ENCODE measurements around the gene COPG1. TPM values are rescaled to one million over a fixed set of nuclear protein-coding genes. Genes with fewer than 3 reads are reported as not detected.
A peak's percentile ranks its signal among the peaks of the same experiment; 100 is the strongest.

COPG1 gene
- total and polyA plus RNA-seq, 8 donors, result 81.4 to 137 (median 104) TPM

DNA sequence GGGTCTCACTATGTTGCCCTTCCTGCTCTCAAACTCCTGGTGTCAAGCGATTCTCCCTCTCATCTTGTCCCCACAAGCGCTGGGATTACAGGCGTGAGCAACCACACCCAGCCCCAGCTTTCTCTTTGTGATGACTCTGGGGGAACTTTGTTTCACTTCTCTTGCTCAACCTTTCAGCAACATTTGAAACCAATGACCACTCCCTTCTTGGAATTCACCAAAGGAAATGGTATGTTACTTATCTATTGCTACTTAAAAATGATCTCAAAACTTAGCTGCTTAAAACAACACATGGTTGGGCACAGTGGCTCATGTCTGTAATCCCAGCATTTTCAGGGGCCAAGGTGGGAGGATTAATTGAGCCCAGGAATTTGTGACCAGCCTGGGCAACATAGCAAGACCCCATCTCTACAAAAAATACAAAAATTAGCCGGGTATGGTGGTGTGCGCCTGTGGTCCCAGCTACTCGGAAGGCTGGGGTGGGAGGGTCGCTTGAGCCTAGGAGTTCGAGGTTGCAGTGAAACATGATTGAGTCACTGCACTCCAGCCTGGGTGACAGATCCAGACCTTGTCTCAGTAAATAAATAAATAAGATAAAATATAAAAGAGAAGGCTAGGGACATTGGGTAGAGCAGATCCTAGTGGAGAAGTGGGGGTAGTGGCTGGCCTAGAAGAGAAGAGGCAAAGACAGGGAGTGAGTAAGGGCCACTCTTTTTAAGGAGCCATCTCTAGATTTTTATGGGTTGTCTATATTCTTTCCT, 10.3 kb upstream of the COPG1 start:
- Histone ChIP-seq H3K36me3 (no peaks in the 10 kb centered on the region), H3K4me1 (no peaks in the 10 kb centered on the region), H3K27me3 (no peaks in the 10 kb centered on the region), H3K4me3 (no peak overlapping the region), H3K9me3 (no peaks in the 10 kb centered on the region), H3K27ac (no peak overlapping the region)
- 79 to 86% methylated on average over 8 of the region's 8 CpGs for WGBS, 2 donors
- DNase-seq, result no peak
- ATAC-seq, result peak in 3 of 4 donors; percentile 34 to 78 (median 52)
- intact Hi-C loops (cut with DNase I), result no loop called here
- TF ChIP-seq, protein P1, sequence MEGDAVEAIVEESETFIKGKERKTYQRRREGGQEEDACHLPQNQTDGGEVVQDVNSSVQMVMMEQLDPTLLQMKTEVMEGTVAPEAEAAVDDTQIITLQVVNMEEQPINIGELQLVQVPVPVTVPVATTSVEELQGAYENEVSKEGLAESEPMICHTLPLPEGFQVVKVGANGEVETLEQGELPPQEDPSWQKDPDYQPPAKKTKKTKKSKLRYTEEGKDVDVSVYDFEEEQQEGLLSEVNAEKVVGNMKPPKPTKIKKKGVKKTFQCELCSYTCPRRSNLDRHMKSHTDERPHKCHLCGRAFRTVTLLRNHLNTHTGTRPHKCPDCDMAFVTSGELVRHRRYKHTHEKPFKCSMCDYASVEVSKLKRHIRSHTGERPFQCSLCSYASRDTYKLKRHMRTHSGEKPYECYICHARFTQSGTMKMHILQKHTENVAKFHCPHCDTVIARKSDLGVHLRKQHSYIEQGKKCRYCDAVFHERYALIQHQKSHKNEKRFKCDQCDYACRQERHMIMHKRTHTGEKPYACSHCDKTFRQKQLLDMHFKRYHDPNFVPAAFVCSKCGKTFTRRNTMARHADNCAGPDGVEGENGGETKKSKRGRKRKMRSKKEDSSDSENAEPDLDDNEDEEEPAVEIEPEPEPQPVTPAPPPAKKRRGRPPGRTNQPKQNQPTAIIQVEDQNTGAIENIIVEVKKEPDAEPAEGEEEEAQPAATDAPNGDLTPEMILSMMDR (IDR thresholded peaks at IDR 0.05), result no peak
- FAIRE-seq, result no peak

DNA sequence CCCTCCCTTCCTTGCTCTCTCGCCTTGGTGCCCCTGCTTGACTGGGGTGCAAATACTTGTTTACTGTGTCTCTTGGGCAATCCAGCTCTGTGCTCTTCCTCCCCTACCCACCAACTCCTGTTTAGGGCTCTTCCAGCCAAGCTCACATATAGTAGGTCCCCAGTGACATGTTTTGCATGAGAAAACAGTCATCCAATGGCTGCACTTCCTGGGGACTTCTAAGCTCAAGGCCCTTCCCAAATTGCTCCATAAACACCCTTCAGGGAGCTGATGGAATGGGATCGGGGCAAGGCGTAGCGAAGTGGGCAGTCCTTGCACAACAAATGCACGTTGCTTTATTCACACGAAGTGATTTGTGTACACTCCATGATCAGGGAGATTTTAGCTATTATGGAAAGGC, 9.4 kb upstream of the COPG1 start:
- TF ChIP-seq, protein P1 (IDR thresholded peaks at IDR 0.05), result no peak
- H3K4me3 ChIP-seq, result no peak overlapping the region
- H3K4me1 ChIP-seq, result no peaks in the 10 kb centered on the region
- intact Hi-C loops (cut with DNase I), result loop anchor here in 2 of 3 donors (10.0 kb wide), 3 partner anchors 65 to 275 kb away; no protein-coding TSS in a partner anchor
- no peak overlapping the region for H3K27ac ChIP-seq
- H3K36me3 ChIP-seq, result no peaks in the 10 kb centered on the region
- H3K9me3 ChIP-seq, result no peaks in the 10 kb centered on the region
- DNase-seq (no peak), ATAC-seq (peak in 1 of 4 donors; percentile 9), FAIRE-seq (no peak)
- no peaks in the 10 kb centered on the region for H3K27me3 ChIP-seq
- WGBS, 2 donors, result 37 to 43% methylated on average over 6 of the region's 6 CpGs

DNA sequence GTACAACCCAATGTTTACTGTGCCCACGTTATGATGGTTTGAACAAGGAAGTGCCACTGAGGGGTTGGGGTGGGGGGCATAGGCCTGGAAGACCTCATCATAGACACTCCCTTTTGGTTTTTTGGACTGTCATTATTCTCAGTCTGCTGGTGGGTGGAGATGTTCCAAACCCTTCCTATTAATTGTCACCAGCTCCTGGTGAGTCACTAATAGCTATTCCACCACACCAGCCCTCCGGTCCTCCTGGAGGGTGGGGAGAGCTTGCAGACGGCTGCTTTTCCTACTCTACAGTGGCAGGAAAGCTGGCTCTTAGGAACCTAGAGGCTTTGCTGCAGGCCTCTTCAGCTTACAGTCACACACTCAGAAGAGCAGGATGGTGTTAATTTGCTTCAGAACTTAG, 9.0 kb upstream of the COPG1 start:
- TF ChIP-seq, protein P1 (IDR thresholded peaks at IDR 0.05), result no peak
- 53 to 57% methylated on average over 3 of the region's 3 CpGs for WGBS, 2 donors
- FAIRE-seq, result no peak
- Histone ChIP-seq H3K4me3 (no peak overlapping the region), H3K4me1 (no peaks in the 10 kb centered on the region), H3K36me3 (no peaks in the 10 kb centered on the region), H3K27me3 (no peaks in the 10 kb centered on the region), H3K9me3 (no peaks in the 10 kb centered on the region), H3K27ac (no peak overlapping the region)
- intact Hi-C loops (cut with DNase I), result loop anchor here in 2 of 3 donors (10.0 kb wide), 3 partner anchors 66 to 276 kb away; no protein-coding TSS in a partner anchor
- no peak for DNase-seq
- ATAC-seq, result peak in 1 of 4 donors; percentile 31

DNA sequence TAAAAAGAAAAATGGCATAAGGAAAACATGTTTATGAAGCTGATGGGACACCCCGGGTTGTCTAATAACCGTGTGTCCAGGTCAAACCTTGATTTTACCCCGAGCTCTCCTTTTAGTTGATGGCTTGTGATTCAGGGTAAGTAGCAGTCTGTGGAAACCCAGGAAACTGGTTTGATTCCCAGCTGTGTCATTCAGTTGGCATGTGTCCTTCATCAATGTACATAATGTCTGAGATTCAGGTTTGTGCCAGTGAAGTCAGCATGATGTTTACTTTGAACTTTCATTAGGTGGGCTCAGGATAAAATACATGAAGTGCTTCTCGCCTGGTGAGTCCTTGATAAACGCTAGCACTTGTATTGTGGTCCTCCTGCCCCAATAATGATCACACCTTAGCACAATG, 4.3 kb upstream of the COPG1 start:
- FAIRE-seq (no peak), ATAC-seq (no peak)
- WGBS, 2 donors, result 67 to 74% methylated on average over 5 of the region's 5 CpGs

More for the DNA sequence above, 4.3 kb upstream of the COPG1 start:
- DNase-seq, result no peak
- Histone ChIP-seq H3K4me3 (no peak overlapping the region), H3K9me3 (no peaks in the 10 kb centered on the region), H3K27me3 (no peaks in the 10 kb centered on the region), H3K36me3 (no peaks in the 10 kb centered on the region), H3K27ac (peak overlapping the region in 3 of 4 donors; percentile 23 to 45 (median 28)), H3K4me1 (peaks cover 0 to 9% (median 0%) of the 10 kb centered on the region in 3 donors)
- intact Hi-C loops (cut with DNase I), result loop anchor here in 2 of 3 donors (10.0 kb wide), 3 partner anchors 70 to 280 kb away; no protein-coding TSS in a partner anchor
- TF ChIP-seq, protein P1 (IDR thresholded peaks at IDR 0.05), result no peak
